Endothelial cell of hepatic sinusoid (primary cell): Measurements from ENCODE around the gene ZHX3.

Source experiments
- in situ Hi-C: cut with HindIII; loops from 2 replicates; pipeline ENCODE4 v1.10.0; 2017; ENCODE audit warnings: low sequenced_read_pairs

Gene ZHX3

DNA sequence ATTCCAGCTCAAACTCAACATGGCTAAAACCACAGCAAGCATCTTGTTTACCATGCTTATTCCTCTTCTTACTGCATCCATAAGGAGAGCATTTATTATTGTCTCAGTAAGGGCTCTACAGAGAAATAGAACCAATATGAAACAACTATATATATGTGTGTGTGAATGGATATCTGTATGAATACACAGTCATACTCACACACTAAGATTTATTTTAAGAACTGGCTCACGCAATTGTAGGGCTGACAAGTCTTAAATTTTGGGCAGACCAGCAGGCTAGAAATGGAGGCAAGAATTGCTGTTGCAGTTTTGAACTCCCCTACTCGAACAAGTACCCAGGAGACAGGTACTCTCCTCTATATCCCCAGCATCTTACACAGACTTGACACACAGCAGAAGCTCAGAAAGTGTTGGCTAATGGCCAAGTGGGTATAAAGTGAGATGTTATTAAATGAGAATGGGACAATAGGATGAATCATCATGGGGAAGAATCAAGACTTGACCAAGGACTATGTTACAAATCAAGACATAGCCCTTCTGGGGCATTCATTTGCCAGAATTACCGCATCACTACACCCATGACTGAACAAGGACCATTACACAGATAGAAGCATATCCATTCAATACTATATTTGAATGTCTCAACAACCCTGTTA lies 13.0 kb downstream of the ZHX3 start:
- in situ Hi-C loops: no loop called here

- in situ Hi-C loops: no loop called here
Observed at GRCh38 chr20:41304002-41304401, 13.5 kb downstream of the ZHX3 start.

- in situ Hi-C loops: no loop called here
Observed at GRCh38 chr20:41300886-41301285, 16.6 kb downstream of the ZHX3 start.

- in situ Hi-C loops: no loop called here
Observed at GRCh38 chr20:41300383-41300782, 17.1 kb downstream of the ZHX3 start.

DNA sequence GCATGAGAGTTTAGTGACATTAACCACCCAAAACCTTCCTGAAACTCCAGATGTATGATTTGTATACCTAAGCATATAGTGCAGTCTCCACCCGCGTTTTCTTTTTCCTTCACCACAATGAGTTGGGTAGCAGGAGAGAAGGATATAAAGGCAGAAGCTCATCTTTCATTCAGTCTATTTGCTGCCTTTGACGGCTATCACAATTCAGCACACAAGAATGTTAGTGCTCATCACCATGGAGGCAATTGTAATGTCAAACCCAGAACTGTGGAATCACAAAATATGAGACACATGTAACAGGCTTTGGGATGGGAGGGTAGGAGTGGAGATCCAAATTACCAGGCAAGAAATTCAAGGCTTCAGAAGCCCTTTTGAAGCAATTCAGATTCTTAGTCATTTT lies 17.6 kb downstream of the ZHX3 start:
- in situ Hi-C loops: no loop called here

DNA sequence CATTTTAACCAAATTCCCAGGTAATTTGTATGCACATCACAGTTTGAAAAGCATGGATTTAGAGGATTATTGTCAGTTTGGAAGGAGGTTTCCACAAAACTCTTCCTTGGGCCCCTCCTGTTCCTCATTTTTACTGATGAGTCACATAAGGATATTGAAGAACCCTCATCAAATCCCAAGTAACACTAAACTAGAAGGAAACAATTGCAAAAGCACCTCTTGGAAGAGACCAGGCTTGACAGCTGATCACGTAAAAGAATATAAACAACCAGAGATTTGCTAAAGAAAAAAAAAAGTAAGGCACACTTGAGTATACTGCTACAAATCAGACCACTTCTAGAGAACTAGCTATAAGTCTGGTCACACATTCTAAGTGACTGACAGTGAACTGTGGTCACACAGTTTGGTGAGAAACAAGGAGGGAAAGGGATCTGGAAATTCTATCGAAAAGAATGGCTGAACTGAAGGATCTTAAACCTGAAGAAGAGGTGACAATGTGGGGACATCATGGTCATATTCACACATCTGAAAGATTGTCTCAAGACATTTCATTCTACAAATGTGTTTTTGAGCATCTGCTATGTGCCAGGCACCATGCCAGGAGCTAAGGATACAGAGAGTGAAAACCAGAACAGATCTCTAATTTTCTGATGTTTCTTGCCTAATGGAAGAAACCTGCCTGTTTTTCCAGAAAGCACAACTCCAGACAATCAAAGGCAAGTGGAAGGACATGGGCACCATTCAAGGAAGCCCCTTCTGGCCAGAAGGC lies 24.1 kb downstream of the ZHX3 start:
- in situ Hi-C loops: no loop called here

DNA sequence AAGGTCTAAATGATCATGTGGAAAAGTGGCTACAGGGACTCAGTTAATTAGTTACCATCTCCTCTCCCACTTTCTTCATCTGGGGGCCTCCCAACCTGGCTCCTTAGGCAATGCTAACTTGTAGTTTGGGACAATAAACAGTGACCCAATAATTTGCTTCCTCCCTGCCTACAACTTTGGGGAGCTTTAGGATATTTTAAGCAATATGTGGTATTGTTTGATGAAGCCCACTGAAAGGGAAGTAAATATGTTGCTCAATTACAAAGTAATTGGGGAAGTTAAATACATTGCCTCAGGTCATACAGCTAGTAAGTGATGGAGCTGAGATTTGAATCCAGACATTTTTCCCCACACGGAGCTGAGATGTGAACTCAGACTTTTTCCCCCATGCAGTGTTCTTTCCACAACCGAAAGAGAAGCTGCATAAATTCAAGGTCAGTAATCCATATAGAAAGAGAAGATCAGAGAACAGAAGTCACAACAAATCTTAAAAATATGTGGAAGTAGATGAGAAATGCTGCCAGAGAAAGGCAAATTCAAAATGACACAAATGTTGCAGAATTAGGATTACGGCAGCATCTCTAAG lies 26.6 kb downstream of the ZHX3 start:
- in situ Hi-C loops: no loop called here

DNA sequence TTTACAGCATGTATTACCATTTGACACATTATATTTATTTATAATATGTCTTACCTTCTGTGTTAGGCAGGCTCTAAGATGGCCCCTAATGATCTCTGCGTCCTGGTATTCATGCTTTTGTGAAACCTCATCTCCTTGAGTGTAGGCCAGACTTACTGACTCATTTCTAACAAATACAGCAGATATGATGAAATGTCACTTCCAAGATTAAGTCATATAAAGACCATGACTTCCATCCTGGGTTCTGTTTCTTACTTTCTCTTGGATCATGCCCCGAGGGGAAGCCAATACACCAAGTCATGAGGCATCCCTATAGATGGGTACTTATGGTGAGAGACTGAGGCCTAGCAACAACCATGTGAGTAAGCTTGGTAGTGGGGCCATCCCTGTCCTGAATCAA lies 30.2 kb downstream of the ZHX3 start:
- in situ Hi-C loops: no loop called here

GRCh38 chr20:41286240-41286851 lies 31.2 kb downstream of the ZHX3 start:
- in situ Hi-C loops: no loop called here

DNA sequence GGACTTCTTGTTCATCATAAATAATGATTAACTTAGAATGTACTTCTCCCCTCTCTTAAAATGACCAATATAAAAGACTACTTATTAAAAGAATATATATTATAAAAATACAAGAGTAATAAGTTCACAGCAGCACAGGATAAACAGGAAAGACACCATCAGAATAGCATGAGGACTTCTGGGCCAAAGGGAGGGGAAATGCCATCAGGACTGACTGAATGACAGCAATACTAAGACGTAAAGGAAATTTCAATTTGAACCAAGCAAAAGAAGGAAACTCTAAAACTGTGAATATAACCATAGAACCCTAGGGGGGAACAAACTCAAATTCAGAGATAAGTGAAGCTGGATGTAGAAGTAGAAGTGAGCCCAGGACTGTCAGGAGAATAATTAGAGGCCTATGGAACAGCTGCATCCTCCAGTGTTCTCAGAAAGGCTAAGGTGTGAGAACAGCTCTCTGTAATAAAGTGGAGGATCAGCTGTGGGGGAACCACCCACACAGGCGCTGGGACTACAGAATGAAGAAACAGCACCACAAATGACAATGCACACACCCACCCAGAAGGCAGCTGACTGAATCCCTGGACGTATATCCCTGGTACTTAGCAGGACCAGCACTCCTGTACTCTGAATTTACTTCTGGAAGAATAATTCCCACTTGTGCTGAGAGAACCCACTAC lies 37.8 kb downstream of the ZHX3 start:
- in situ Hi-C loops: no loop called here

GRCh38 chr20:41278936-41279335 lies 38.6 kb downstream of the ZHX3 start:
- in situ Hi-C loops: no loop called here

GRCh38 chr20:41277049-41277448 lies 40.5 kb downstream of the ZHX3 start:
- in situ Hi-C loops: no loop called here

DNA sequence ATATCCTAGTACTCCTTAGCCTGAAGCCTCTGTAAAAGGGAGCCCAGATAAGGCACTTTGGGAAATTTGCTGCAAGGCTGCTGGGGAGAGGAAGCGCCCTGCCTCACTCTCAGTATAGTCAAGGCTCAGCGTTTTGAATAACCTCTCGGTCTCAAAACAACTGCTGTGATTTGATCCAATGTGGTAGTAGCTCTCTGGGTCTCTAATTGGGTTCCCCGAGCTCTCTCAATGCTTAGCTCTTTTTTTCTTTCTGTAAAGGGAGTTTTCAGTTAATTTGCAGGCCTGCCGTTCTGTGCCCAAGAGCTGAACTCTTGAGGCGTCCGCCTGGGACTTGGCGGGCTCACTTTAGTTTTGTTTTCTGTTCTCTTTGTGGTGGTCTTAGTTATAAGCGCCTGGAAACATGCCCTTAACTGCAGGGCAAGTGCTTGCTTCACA lies 41.2 kb downstream of the ZHX3 start:
- in situ Hi-C loops: no loop called here

DNA sequence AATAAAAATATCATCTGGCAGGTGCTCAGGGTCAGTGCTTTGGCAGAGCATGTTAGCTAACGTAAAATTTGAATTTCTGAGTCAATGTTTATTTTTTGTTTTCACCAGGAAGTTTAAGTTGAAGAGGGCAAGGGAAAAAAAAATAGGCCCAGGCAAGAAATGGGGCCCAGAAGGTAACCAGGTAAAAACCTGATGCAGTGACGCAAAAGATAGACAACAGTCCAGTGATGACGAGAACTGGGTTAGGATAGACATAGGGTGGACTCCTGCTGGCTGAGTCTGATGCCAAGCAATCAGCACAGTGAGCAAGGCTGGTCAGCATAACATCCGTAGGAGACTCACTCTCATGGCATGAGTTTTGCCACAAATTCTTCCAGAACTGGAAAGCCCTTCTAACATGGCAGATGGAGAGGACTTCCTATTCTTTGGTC lies 42.2 kb downstream of the ZHX3 start:
- in situ Hi-C loops: no loop called here

GRCh38 chr20:41274152-41274551 lies 43.4 kb downstream of the ZHX3 start:
- in situ Hi-C loops: no loop called here

DNA sequence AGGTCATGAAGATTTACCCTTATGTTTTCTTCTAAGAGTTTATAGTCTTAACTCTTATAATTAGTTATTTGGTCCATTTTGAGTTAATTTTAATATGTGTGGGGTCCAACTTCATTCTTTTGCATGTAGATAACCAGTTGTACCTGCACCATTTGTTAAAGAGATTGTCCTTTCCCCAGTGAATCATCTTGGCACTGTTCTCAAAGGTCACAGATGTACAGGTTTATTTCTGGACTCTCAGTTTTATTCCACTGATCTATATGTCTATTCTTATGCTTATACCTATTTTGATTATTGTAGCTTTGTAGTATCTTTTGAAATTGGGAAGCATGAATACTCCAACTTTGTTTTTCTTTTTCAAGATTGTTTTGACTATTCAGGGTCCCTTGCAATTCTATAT lies 44.1 kb downstream of the ZHX3 start:
- in situ Hi-C loops: no loop called here

GRCh38 chr20:41272339-41272738 lies 45.2 kb downstream of the ZHX3 start:
- in situ Hi-C loops: no loop called here

DNA sequence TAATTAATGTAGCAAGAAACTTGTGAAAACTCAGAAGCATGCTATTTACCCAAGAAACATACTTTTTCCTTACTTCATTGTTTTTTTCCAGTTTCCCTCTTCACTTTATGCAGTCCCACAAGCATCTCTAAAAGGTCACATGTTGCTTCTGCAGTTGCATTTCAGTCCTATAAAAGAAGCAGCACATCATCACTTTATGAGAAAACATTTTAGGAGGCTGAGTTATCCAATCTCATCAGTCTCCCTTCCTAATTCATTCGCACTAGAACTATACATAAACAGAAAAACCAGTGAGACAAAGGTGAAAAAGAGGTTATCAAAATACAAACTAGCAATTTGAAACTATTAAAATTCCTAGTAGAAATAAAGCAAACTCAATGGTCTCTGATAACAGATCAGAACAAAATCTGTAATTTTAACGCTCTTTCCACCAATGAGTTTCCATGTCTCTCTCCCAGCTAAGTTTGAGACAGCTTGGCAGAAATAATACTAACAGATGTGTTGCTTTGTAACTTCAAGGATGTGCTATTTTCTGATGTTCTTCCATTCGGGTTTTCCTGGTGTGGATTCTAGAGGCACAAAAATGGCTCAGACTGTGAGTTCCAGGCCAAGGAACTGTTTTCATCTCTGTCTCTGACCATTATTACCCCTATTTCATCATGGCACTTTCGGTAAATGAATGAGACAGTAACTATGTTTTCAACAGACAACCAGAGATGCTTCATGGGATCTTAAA lies 48.4 kb downstream of the ZHX3 start:
- in situ Hi-C loops: no loop called here

DNA sequence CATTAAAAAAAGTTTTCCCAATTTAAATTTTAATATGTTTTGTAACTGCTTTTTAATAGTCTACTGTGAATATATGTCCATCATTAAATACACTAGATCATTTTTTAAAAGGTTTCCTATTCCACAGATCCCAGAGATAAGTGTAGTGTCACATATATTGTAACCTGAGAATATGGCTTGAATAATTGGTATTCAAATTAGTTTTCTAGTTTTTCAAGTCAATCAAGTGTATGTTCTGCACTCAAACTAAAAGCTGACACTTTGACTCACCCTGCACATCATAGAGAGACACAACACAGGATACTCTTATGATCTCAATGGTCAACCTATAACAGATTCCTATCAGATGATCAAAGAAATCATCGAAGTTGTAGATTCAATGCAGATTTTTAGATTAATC lies 49.1 kb downstream of the ZHX3 start:
- in situ Hi-C loops: no loop called here

- in situ Hi-C loops: no loop called here
Observed at GRCh38 chr20:41265938-41266337, 51.6 kb downstream of the ZHX3 start.

DNA sequence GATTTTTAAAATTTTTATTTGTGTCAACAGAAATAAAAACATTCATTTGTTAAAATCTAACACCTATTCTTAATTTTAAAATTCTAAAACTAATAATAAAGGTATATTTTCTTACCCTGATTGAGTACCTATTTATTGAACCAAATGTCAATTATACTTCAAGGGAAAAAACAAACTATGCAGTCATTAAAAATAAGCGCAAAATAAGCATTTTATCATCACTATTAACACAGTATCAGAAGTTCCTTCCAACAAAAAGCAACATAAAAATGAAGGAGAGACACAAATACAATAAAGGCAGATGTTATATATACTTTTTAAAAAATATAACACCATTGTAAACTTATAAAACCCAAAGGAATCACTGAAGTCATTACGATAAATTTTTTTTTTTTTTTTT lies 52.7 kb downstream of the ZHX3 start:
- in situ Hi-C loops: no loop called here
